Endothelial cell (in vitro differentiated cells): ENCODE results near the gene PITX1. TPM values are rescaled to one million over a fixed set of nuclear protein-coding genes. Genes with fewer than 3 reads are reported as not detected.

Experiments used
- DNase-seq: peaks from one replicate; pipeline ENCODE4 v3.0.0; 2021; ENCODE audit warnings: low spot score
- H3K27ac Mint-ChIP-seq: one replicate; pipeline ENCODE4 v1.8.0; 2021; ENCODE audit warnings: mixed read lengths, inconsistent platforms; ENCODE audit not compliant: unreplicated experiment
- H3K27me3 Mint-ChIP-seq: one replicate; pipeline ENCODE4 v1.8.0; 2021; ENCODE audit warnings: mild to moderate bottlenecking, moderate library complexity, mixed read lengths, inconsistent platforms; ENCODE audit not compliant: unreplicated experiment
- H3K36me3 Mint-ChIP-seq: one replicate; pipeline ENCODE4 v1.8.0; 2021; ENCODE audit warnings: mild to moderate bottlenecking, low read depth, mixed read lengths, inconsistent platforms; ENCODE audit not compliant: unreplicated experiment
- H3K4me1 Mint-ChIP-seq: one replicate; pipeline ENCODE4 v1.8.0; 2021; ENCODE audit warnings: mild to moderate bottlenecking, mixed read lengths, inconsistent platforms; ENCODE audit not compliant: unreplicated experiment
- H3K4me3 Mint-ChIP-seq: one replicate; pipeline ENCODE4 v1.8.0; 2021; ENCODE audit warnings: mild to moderate bottlenecking, mixed read lengths, inconsistent platforms; ENCODE audit not compliant: unreplicated experiment
- H3K9me3 Mint-ChIP-seq: one replicate; pipeline ENCODE4 v1.8.0; 2021; ENCODE audit warnings: mixed read lengths, inconsistent platforms; ENCODE audit not compliant: unreplicated experiment
- CTCF ChIP-seq: fragments of 200-600 bp; sonication (generic); IDR thresholded peaks from one replicate; pipeline ENCODE4 v1.5.0; 2021; ENCODE audit warnings: antibody characterized with exemption; ENCODE audit not compliant: unreplicated experiment
- total RNA-seq: library from RNA; stranded (reverse); fragmentation: NEBNext Ultra II Directional; extraction: Animal tissue kit (Norgen Biotek cat#: 25700); gene quantifications from one replicate; pipeline ENCODE4 v1.2.1, GENCODE V29; 2021; ENCODE audit not compliant: unreplicated experiment

Gene PITX1
- total RNA-seq, 1 donor from 2014 or later = 0.87 TPM

GRCh38 chr5:135027266-135027696, 6.7 kb downstream of the PITX1 start:
- H3K27ac Mint-ChIP-seq = no peak overlapping the region
- peaks cover 6% of the 10 kb centered on the region for H3K36me3 Mint-ChIP-seq
- H3K4me3 Mint-ChIP-seq = no peak overlapping the region
- H3K4me1 Mint-ChIP-seq = peaks cover 18% of the 10 kb centered on the region
- H3K9me3 Mint-ChIP-seq = no peaks in the 10 kb centered on the region
- TF ChIP-seq CTCF = no peak
- H3K27me3 Mint-ChIP-seq = peaks cover 30% of the 10 kb centered on the region
- no peak for DNase-seq

- DNase-seq = no peak
- H3K36me3 Mint-ChIP-seq = peaks cover 6% of the 10 kb centered on the region
- H3K4me1 Mint-ChIP-seq = peaks cover 14% of the 10 kb centered on the region
- H3K4me3 Mint-ChIP-seq = no peak overlapping the region
- TF ChIP-seq CTCF = no peak
- no peak overlapping the region for H3K27ac Mint-ChIP-seq
- H3K27me3 Mint-ChIP-seq = peaks cover 26% of the 10 kb centered on the region
- H3K9me3 Mint-ChIP-seq = no peaks in the 10 kb centered on the region
These were observed 7.3 kb downstream of the PITX1 start for GRCh38 chr5:135026645-135027265.

- no peak for DNase-seq
- Mint-ChIP-seq H3K4me3 (no peak overlapping the region), H3K27me3 (peaks cover 24% of the 10 kb centered on the region), H3K4me1 (peaks cover 12% of the 10 kb centered on the region), H3K27ac (no peak overlapping the region), H3K36me3 (peaks cover 6% of the 10 kb centered on the region), H3K9me3 (no peaks in the 10 kb centered on the region)
- no peak for TF ChIP-seq CTCF
These were observed 8.0 kb downstream of the PITX1 start for GRCh38 chr5:135025730-135026644.

GRCh38 chr5:135024956-135025729, 8.9 kb downstream of the PITX1 start:
- DNase-seq = no peak
- TF ChIP-seq CTCF = no peak
- peaks cover 22% of the 10 kb centered on the region for H3K27me3 Mint-ChIP-seq
- no peak overlapping the region for H3K4me3 Mint-ChIP-seq
- peaks cover 9% of the 10 kb centered on the region for H3K4me1 Mint-ChIP-seq
- H3K36me3 Mint-ChIP-seq = peaks cover 6% of the 10 kb centered on the region
- H3K9me3 Mint-ChIP-seq = no peaks in the 10 kb centered on the region
- no peak overlapping the region for H3K27ac Mint-ChIP-seq
